Gastroesophageal sphincter (tissue), 3 donors: Measurements from ENCODE around the gene FABP2.

ENCODE experiments used
- EP300 ChIP-seq: sonication (generic); formaldehyde crosslinking; IDR thresholded peaks from one replicate; pipeline ENCODE4 v1.6.1; 2017; ENCODE audit warnings: antibody characterized with exemption, mild to moderate bottlenecking
- TF ChIP-seq, protein P1 (sequence below), 4 experiments: fragments of 200-600 bp in 2 of 4; fragments of 450-650 bp in 2 of 4; sonication (generic) in 1 of 4; IDR thresholded peaks; one replicate each; pipeline ENCODE4 v1.5.1; 2017 to 2019; ENCODE audit warnings: antibody characterized with exemption in 4 of 4, mild to moderate bottlenecking in 2 of 4, moderate library complexity in 2 of 4

DNA sequence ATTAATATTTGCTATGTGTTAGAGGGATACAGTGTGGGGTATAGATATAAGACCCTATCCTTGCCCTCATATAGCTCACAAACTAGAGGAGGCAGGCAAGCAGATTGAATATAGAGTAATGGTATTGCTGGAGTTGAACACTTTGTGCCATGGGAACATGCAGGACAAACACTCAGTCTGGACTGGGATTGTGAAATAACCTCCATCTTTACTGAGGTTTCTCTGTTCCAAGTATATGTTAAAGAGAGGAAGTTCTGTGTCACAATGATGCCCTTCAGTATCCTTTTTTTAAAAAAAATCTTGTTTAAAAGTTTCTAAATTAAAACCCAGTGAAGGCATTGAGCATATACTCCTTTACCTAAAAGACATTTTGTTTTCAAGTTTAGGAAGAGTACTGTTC is 8.7 kb downstream of the FABP2 start:
- TF ChIP-seq, protein P1, sequence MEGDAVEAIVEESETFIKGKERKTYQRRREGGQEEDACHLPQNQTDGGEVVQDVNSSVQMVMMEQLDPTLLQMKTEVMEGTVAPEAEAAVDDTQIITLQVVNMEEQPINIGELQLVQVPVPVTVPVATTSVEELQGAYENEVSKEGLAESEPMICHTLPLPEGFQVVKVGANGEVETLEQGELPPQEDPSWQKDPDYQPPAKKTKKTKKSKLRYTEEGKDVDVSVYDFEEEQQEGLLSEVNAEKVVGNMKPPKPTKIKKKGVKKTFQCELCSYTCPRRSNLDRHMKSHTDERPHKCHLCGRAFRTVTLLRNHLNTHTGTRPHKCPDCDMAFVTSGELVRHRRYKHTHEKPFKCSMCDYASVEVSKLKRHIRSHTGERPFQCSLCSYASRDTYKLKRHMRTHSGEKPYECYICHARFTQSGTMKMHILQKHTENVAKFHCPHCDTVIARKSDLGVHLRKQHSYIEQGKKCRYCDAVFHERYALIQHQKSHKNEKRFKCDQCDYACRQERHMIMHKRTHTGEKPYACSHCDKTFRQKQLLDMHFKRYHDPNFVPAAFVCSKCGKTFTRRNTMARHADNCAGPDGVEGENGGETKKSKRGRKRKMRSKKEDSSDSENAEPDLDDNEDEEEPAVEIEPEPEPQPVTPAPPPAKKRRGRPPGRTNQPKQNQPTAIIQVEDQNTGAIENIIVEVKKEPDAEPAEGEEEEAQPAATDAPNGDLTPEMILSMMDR (IDR thresholded peaks at IDR 0.05), result no peak
- TF ChIP-seq EP300, result no peak
